Peyer's patch (tissue), 4 donors: ENCODE measurements around the gene ATG9A.

Experiments used
- CTCF ChIP-seq, 6 experiments: fragments of 450-650 bp in 4 of 6; fragments of 200-600 bp in 2 of 6; sonication (generic) in 1 of 6; IDR thresholded peaks; one replicate each; pipeline ENCODE4 v1.5.1; 2017 to 2019; ENCODE audit warnings: antibody characterized with exemption in 6 of 6, mild to moderate bottlenecking in 3 of 6, moderate library complexity in 1 of 6
- POLR2A ChIP-seq, 2 donors: fragments of 450-650 bp; IDR thresholded peaks; one replicate each; pipeline ENCODE4 v1.5.1; 2017; ENCODE audit warnings: antibody characterized with exemption in 2 of 2, mild to moderate bottlenecking in 2 of 2, moderate library complexity in 2 of 2

- peak in 3 of 6 experiments; percentile 36 to 45 (median 44) for TF ChIP-seq CTCF (IDR thresholded peaks at IDR 0.05)
- peak; percentile 96 to 99 for TF ChIP-seq POLR2A (IDR thresholded peaks at IDR 0.05)
These were observed 22.9 kb downstream of the ATG9A start, which contains the start of gene ZFAND2B for GRCh38 chr2:219206328-219207133.
